ENCODE results near the gene RAD51B. TPM values are rescaled to one million over a fixed set of nuclear protein-coding genes. Genes with fewer than 3 reads are reported as not detected.
A peak's percentile ranks its signal among the peaks of the same experiment; 100 is the strongest.

The RAD51B gene
- total RNA-seq, 3 donors from 2014 or later: 10.6 to 77.6 (median 33.8) TPM

GRCh38 chr14:68147303-68147702 lies 327.7 kb downstream of the RAD51B start:
- Histone ChIP-seq H3K27ac (peak overlapping the region; percentile 89 to 92), H3K9me3 (peaks cover 0 to 7% of the 10 kb centered on the region in 2 donors), H3K27me3 (no peaks in the 10 kb centered on the region), H3K4me1 (peaks cover 4 to 22% of the 10 kb centered on the region in 2 donors), H3K36me3 (no peaks in the 10 kb centered on the region), H3K4me3 (no peak overlapping the region)
- no peak for DNase-seq (ENCODE audit: low spot score in 2 of 2)
- TF ChIP-seq POLR2A (IDR thresholded peaks at IDR 0.05): no peak
- no peak for TF ChIP-seq POLR2AphosphoS5 (IDR thresholded peaks at IDR 0.05)
- TF ChIP-seq CTCF (IDR thresholded peaks at IDR 0.05): no peak
- intact Hi-C loops (cut with DNase I; ENCODE audit: low total_unique reads): loop anchor here (10.0 kb wide), 1 partner anchor 827 kb away; the partner anchor contains the start of gene ACTN1

- TF ChIP-seq POLR2AphosphoS5 (IDR thresholded peaks at IDR 0.05) (no peak), CTCF (IDR thresholded peaks at IDR 0.05) (no peak), POLR2A (IDR thresholded peaks at IDR 0.05) (no peak)
- Histone ChIP-seq H3K4me3 (no peak overlapping the region), H3K9me3 (peaks cover 0 to 7% of the 10 kb centered on the region in 2 donors), H3K36me3 (no peaks in the 10 kb centered on the region), H3K27ac (peak overlapping the region; percentile 68 to 89), H3K27me3 (no peaks in the 10 kb centered on the region), H3K4me1 (peaks cover 4 to 22% of the 10 kb centered on the region in 2 donors)
- intact Hi-C loops (cut with DNase I; ENCODE audit: low total_unique reads): loop anchor here (10.0 kb wide), 1 partner anchor 827 kb away; the partner anchor contains the start of gene ACTN1
- no peak for DNase-seq (ENCODE audit: low spot score in 2 of 2)
Observed at GRCh38 chr14:68148276-68148675, 328.7 kb downstream of the RAD51B start.

GRCh38 chr14:68148763-68149162 lies 329.2 kb downstream of the RAD51B start:
- Histone ChIP-seq H3K36me3 (no peaks in the 10 kb centered on the region), H3K9me3 (peaks cover 0 to 7% of the 10 kb centered on the region in 2 donors), H3K4me1 (peaks cover 0 to 17% of the 10 kb centered on the region in 2 donors), H3K27ac (peak overlapping the region; percentile 68 to 89), H3K27me3 (no peaks in the 10 kb centered on the region), H3K4me3 (no peak overlapping the region)
- intact Hi-C loops (cut with DNase I; ENCODE audit: low total_unique reads): loop anchor here (10.0 kb wide), 1 partner anchor 826 kb away; the partner anchor contains the start of gene ACTN1
- DNase-seq (ENCODE audit: low spot score in 2 of 2): no peak
- TF ChIP-seq POLR2AphosphoS5 (IDR thresholded peaks at IDR 0.05) (no peak), CTCF (IDR thresholded peaks at IDR 0.05) (no peak), POLR2A (IDR thresholded peaks at IDR 0.05) (no peak)

GRCh38 chr14:68153275-68153674 lies 333.7 kb downstream of the RAD51B start:
- TF ChIP-seq POLR2AphosphoS5 (IDR thresholded peaks at IDR 0.05): no peak
- no peak for TF ChIP-seq POLR2A (IDR thresholded peaks at IDR 0.05)
- TF ChIP-seq CTCF (IDR thresholded peaks at IDR 0.05): no peak

GRCh38 chr14:68154275-68154674 lies 334.7 kb downstream of the RAD51B start:
- peaks cover 0 to 8% of the 10 kb centered on the region in 2 donors for H3K4me1 ChIP-seq
- H3K4me3 ChIP-seq: no peak overlapping the region
- no peaks in the 10 kb centered on the region for H3K36me3 ChIP-seq
- TF ChIP-seq CTCF (IDR thresholded peaks at IDR 0.05): no peak
- TF ChIP-seq POLR2A (IDR thresholded peaks at IDR 0.05): no peak
- no peak for TF ChIP-seq POLR2AphosphoS5 (IDR thresholded peaks at IDR 0.05)
- H3K27ac ChIP-seq: no peak overlapping the region
- no peaks in the 10 kb centered on the region for H3K9me3 ChIP-seq
- DNase-seq (ENCODE audit: low spot score in 2 of 2): no peak
- H3K27me3 ChIP-seq: no peaks in the 10 kb centered on the region
- intact Hi-C loops (cut with DNase I; ENCODE audit: low total_unique reads): no loop called here

More at GRCh38 chr14:68153275-68153674, 333.7 kb downstream of the RAD51B start:
- Histone ChIP-seq H3K27me3 (no peaks in the 10 kb centered on the region), H3K36me3 (no peaks in the 10 kb centered on the region), H3K9me3 (peaks cover 0 to 4% of the 10 kb centered on the region in 2 donors), H3K4me1 (peaks cover 0 to 8% of the 10 kb centered on the region in 2 donors), H3K4me3 (no peak overlapping the region), H3K27ac (no peak overlapping the region)
- intact Hi-C loops (cut with DNase I; ENCODE audit: low total_unique reads): no loop called here
- no peak for DNase-seq (ENCODE audit: low spot score in 2 of 2)
